Mesenchymal stem cell (in vitro differentiated cells and primary cell): ENCODE data around the gene PPIL3. TPM values are rescaled to one million over a fixed set of nuclear protein-coding genes. Genes with fewer than 3 reads are reported as not detected.

ENCODE experiments used
- small RNA-seq: library from polyadenylated mRNA; stranded (forward); fragments of <200 nt; extraction: miRNeasy Mini kit (QIAGEN cat#:217004); gene quantifications from one replicate; pipeline ENCODE3, GENCODE V24; 2013; ENCODE audit warnings: low read depth

Gene PPIL3

Small RNAs within 50 kb of the gene (small RNA-seq; reads per million reads assigned to genes)
- not detected for gene RF00019
- not detected for gene RNA5SP115
- gene RNU6-312P: not detected
- gene RNU6-31P: not detected
- not detected for gene RNU6-762P
